Measurements from ENCODE around the gene EPO. TPM values are rescaled to one million over a fixed set of nuclear protein-coding genes. Genes with fewer than 3 reads are reported as not detected.
A peak's percentile ranks its signal among the peaks of the same experiment; 100 is the strongest.

The EPO gene
- total and polyA plus RNA-seq, 4 donors = 0.26 TPM; not detected in 3

GRCh38 chr7:100676501-100677306, 43.6 kb upstream of the EPO start:
- DNase-seq = peak in 1 of 2 donors; percentile 53
- Histone ChIP-seq H3K4me3 (ENCODE audit: low read length in 2 of 2) (no peak overlapping the region), H3K9me3 (ENCODE audit: control insufficient read depth, low read length) (no peaks in the 10 kb centered on the region), H3K36me3 (ENCODE audit: control insufficient read depth in 1 of 2, insufficient read depth in 2 of 2, low read length in 1 of 2) (peaks cover 0 to 5% of the 10 kb centered on the region in 2 donors), H3K27me3 (ENCODE audit: control insufficient read depth in 1 of 2, insufficient read depth in 2 of 2, low read length in 1 of 2) (no peaks in the 10 kb centered on the region), H3K27ac (ENCODE audit: low read depth in 1 of 2, low read length in 2 of 2) (peak overlapping the region in 1 of 2 donors; percentile 43), H3K4me1 (ENCODE audit: control insufficient read depth in 1 of 2, insufficient read depth in 2 of 2, low read length in 2 of 2) (no peaks in the 10 kb centered on the region)
- intact Hi-C loops (cut with DNase I) = loop anchor here in 1 of 2 donors (5.0 kb wide), 1 partner anchor 89 kb away; the partner anchor contains the start of genes FBXO24 and LRCH4
- 78% methylated on average over 23 of the region's 23 CpGs for WGBS, 2 donors
- ATAC-seq (ENCODE audit: low FRiP score) = no peak

DNA sequence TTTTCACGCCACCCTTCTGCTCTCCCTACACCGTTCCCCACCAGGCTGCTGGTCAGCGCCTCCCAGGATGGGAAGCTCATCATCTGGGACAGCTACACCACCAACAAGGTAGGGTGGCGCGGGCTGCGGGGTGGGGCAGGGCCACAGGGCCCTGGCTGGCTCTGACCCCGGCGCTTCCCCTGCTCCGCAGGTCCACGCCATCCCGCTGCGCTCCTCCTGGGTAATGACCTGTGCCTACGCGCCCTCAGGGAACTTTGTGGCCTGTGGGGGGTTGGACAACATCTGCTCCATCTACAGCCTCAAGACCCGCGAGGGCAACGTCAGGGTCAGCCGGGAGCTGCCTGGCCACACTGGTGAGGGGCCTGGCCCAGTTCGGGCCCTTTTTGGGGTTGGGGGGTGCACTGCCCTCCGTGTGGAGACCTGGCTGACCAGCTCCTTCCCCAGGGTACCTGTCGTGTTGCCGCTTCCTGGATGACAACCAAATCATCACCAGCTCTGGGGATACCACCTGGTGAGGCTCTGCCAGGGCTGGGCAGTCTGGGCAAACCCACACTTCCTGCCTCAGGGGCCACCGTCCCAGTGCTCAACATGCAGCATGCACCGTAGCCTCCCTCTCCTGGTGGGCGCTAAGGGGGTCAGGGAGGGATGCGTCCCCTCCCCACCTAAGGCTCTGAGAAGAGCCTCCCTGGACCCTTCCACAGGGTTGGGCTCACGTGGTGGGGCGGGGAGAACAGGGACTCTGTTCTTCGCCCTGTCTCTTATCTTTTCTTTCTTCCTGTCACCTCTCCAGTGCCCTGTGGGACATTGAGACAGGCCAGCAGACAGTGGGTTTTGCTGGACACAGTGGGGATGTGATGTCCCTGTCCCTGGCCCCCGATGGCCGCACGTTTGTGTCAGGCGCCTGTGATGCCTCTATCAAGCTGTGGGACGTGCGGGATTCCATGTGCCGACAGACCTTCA, 42.7 kb upstream of the EPO start:
- DNase-seq (peak in 1 of 2 donors; percentile 50), ATAC-seq (ENCODE audit: low FRiP score) (no peak)
- H3K27ac ChIP-seq (ENCODE audit: low read depth in 1 of 2, low read length in 2 of 2) = no peak overlapping the region
- WGBS, 2 donors = 85 to 87% methylated on average over 36 of the region's 36 CpGs
- no peak overlapping the region for H3K4me3 ChIP-seq (ENCODE audit: low read length in 2 of 2)
- no peaks in the 10 kb centered on the region for H3K4me1 ChIP-seq (ENCODE audit: control insufficient read depth in 1 of 2, insufficient read depth in 2 of 2, low read length in 2 of 2)
- no peaks in the 10 kb centered on the region for H3K27me3 ChIP-seq (ENCODE audit: control insufficient read depth in 1 of 2, insufficient read depth in 2 of 2, low read length in 1 of 2)
- no peaks in the 10 kb centered on the region for H3K9me3 ChIP-seq (ENCODE audit: control insufficient read depth, low read length)
- intact Hi-C loops (cut with DNase I) = loop anchor here in 1 of 2 donors (5.0 kb wide), 1 partner anchor 90 kb away; the partner anchor contains the start of genes FBXO24 and LRCH4
- peaks cover 0 to 7% of the 10 kb centered on the region in 2 donors for H3K36me3 ChIP-seq (ENCODE audit: control insufficient read depth in 1 of 2, insufficient read depth in 2 of 2, low read length in 1 of 2)

GRCh38 chr7:100678291-100678984, 41.8 kb upstream of the EPO start:
- no peak for ATAC-seq (ENCODE audit: low FRiP score)
- Histone ChIP-seq H3K4me1 (ENCODE audit: control insufficient read depth in 1 of 2, insufficient read depth in 2 of 2, low read length in 2 of 2) (no peaks in the 10 kb centered on the region), H3K9me3 (ENCODE audit: control insufficient read depth, low read length) (no peaks in the 10 kb centered on the region), H3K4me3 (ENCODE audit: low read length in 2 of 2) (no peak overlapping the region), H3K27ac (ENCODE audit: low read depth in 1 of 2, low read length in 2 of 2) (no peak overlapping the region), H3K27me3 (ENCODE audit: control insufficient read depth in 1 of 2, insufficient read depth in 2 of 2, low read length in 1 of 2) (no peaks in the 10 kb centered on the region), H3K36me3 (ENCODE audit: control insufficient read depth in 1 of 2, insufficient read depth in 2 of 2, low read length in 1 of 2) (peaks cover 0 to 7% of the 10 kb centered on the region in 2 donors)
- intact Hi-C loops (cut with DNase I) = loop anchor here in 1 of 2 donors (5.0 kb wide), 1 partner anchor 91 kb away; the partner anchor contains the start of genes FBXO24 and LRCH4
- DNase-seq = no peak
- WGBS, 2 donors = 68 to 69% methylated on average over 35 of the region's 35 CpGs

- 65 to 68% methylated on average over 13 of the region's 13 CpGs for WGBS, 2 donors
- no peak overlapping the region for H3K27ac ChIP-seq (ENCODE audit: low read depth in 1 of 2, low read length in 2 of 2)
- H3K9me3 ChIP-seq (ENCODE audit: control insufficient read depth, low read length) = no peaks in the 10 kb centered on the region
- no peak overlapping the region for H3K4me3 ChIP-seq (ENCODE audit: low read length in 2 of 2)
- intact Hi-C loops (cut with DNase I) = loop anchor here in 1 of 2 donors (5.0 kb wide), 1 partner anchor 92 kb away; the partner anchor contains the start of genes FBXO24 and LRCH4
- ATAC-seq (ENCODE audit: low FRiP score) = no peak
- DNase-seq = no peak
- no peaks in the 10 kb centered on the region for H3K27me3 ChIP-seq (ENCODE audit: control insufficient read depth in 1 of 2, insufficient read depth in 2 of 2, low read length in 1 of 2)
- no peaks in the 10 kb centered on the region for H3K4me1 ChIP-seq (ENCODE audit: control insufficient read depth in 1 of 2, insufficient read depth in 2 of 2, low read length in 2 of 2)
- H3K36me3 ChIP-seq (ENCODE audit: control insufficient read depth in 1 of 2, insufficient read depth in 2 of 2, low read length in 1 of 2) = peaks cover 0 to 8% of the 10 kb centered on the region in 2 donors
Measured at GRCh38 chr7:100679129-100679926, 40.9 kb upstream of the EPO start.

DNA sequence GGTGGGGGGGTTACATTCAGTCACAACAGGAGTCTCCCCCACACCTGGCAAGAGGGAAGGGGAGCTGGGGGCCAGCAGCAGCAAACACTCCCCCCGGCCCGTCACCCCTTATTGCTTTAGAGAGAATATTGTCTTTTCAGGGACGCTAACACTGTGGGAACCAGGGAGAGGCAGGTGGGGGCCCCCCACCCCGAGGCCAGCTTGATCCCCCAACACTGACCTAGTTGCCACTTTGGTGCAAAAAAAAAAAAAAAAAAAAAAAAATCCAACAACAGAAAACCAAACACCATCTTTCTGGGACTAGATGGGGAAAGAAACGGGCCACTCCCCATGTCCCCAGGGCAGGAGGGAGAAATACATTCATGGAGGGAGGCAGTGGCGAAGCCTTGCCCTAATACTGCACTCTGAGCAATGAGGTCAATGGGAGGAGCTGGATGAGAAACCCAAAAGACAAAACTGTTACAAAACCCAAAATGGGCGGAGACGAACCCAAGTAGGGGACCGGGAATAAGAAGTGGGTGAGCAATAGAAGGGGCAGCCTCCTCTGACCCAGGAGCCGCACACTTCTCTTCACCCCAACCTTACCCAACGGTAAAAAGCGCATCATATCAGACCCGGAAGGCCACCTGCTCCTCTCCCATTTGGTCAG, 40.2 kb upstream of the EPO start:
- 69 to 73% methylated on average over 13 of the region's 13 CpGs for WGBS, 2 donors
- Histone ChIP-seq H3K27ac (ENCODE audit: low read depth in 1 of 2, low read length in 2 of 2) (no peak overlapping the region), H3K36me3 (ENCODE audit: control insufficient read depth in 1 of 2, insufficient read depth in 2 of 2, low read length in 1 of 2) (peaks cover 0 to 11% of the 10 kb centered on the region in 2 donors), H3K9me3 (ENCODE audit: control insufficient read depth, low read length) (no peaks in the 10 kb centered on the region), H3K27me3 (ENCODE audit: control insufficient read depth in 1 of 2, insufficient read depth in 2 of 2, low read length in 1 of 2) (no peaks in the 10 kb centered on the region), H3K4me1 (ENCODE audit: control insufficient read depth in 1 of 2, insufficient read depth in 2 of 2, low read length in 2 of 2) (no peaks in the 10 kb centered on the region), H3K4me3 (ENCODE audit: low read length in 2 of 2) (no peak overlapping the region)
- intact Hi-C loops (cut with DNase I) = loop anchor here in 1 of 2 donors (5.0 kb wide), 1 partner anchor 93 kb away; the partner anchor contains the start of genes FBXO24 and LRCH4
- DNase-seq (no peak), ATAC-seq (ENCODE audit: low FRiP score) (peak; percentile 45)

DNA sequence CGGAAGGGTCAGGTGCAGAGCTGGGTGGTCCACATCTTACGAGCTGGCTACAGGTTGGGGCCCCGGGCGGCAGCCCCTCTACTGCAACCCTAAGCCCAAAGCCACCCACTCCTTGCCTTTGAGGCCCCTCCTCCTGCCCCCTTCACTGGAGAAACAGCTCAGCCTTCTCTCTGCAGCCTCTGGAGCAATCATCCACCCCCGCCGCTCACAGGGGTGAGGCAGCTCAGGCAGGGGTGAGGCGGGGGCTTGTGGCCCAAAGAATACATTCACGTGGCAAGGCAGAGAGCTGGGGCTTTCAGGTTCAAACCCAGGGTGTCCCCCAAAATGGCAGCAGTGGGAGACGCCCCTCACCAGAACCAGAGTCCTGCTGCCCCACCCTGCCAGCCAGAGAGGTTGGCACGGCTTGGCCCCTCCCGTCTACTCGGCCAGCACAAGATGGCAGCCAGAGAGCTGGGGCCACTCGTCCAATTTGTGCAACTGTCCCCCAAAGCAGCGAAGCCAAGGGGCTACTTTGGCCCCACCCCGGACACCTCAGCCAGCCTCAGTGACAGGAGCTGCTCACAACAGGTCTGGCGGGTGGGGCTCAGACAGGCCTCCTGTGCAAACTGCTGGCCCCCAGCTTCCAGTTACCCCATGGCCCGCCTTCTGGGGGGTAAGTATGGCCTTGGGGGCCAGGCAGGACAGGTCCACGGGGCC, 39.5 kb upstream of the EPO start:
- intact Hi-C loops (cut with DNase I) = no loop called here
- no peak for ATAC-seq (ENCODE audit: low FRiP score)
- H3K9me3 ChIP-seq (ENCODE audit: control insufficient read depth, low read length) = no peaks in the 10 kb centered on the region
- WGBS, 2 donors = 79% methylated on average over 17 to 18 of the region's 18 CpGs
- no peak overlapping the region for H3K27ac ChIP-seq (ENCODE audit: low read depth in 1 of 2, low read length in 2 of 2)
- no peak overlapping the region for H3K4me3 ChIP-seq (ENCODE audit: low read length in 2 of 2)
- no peaks in the 10 kb centered on the region for H3K4me1 ChIP-seq (ENCODE audit: control insufficient read depth in 1 of 2, insufficient read depth in 2 of 2, low read length in 2 of 2)
- DNase-seq = peak in 1 of 2 donors; percentile 56
- H3K27me3 ChIP-seq (ENCODE audit: control insufficient read depth in 1 of 2, insufficient read depth in 2 of 2, low read length in 1 of 2) = no peaks in the 10 kb centered on the region
- peaks cover 0 to 13% of the 10 kb centered on the region in 2 donors for H3K36me3 ChIP-seq (ENCODE audit: control insufficient read depth in 1 of 2, insufficient read depth in 2 of 2, low read length in 1 of 2)
